ENCODE data around the gene C1orf50.

The C1orf50 gene

DNA sequence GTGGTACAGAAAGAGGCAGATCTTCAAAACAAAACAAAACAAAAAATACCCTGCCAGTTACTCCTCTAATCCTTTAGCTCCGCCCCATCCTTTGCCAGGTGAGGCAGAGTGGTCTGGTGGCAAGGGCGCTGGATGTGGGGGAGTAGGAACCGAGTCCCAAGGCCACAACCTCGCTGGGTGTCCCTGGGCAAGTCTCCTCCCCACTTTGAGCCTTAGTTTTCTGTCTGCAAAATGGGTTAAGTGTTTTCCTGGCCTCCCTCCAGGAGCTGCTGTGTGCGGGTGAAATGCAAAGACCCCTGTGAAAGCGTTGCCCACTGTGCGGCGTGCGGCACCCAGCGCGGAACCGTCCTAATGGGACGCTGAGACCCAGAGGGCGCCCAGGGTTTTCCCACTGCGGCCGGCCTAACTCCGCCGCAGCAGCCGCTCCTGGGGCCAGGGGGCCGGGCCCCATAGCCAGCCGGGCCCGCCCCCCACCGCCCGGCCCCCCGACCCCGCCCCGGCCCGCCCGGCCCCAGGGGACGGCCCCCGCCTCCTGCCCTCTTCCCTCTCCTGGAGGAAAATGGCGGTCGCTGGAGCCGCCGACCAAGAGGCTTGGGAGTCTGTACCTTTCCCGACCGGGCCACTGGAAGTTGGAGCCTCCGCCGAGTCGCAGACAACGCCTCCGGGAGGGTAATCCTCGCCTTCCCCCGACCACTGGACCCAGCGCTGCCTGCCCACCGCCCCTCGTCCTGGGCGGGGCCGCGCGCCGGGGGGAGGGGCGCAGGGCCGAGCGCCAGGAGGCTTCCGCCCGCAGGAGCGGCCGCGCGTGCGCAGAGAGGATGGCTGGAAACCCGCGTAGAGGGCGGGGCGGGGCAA lies 49.8 kb downstream of the C1orf50 start, which contains the start of the genes ERMAP and SVBP:
TSS of gene ERMAP (plus strand) at position 538 of the 855 bp plus-strand sequence. CDS start 13,327 bp downstream, outside the sequence.
TSS of gene SVBP (minus strand) at position 813 of the 855 bp plus-strand sequence. CDS start 853 bp downstream, outside the sequence.
- H3K27ac ChIP-seq (ENCODE audit: low read depth, low read length), result peak within 1 kb of the TSS; percentile 85
- no peaks in the 10 kb centered on the region for H3K27me3 ChIP-seq (ENCODE audit: control insufficient read depth in 5 of 5, insufficient read depth in 4 of 5, low read length in 5 of 5)
- peak within 1 kb of the TSS; percentile 84 to 92 (median 88) for H3K4me3 ChIP-seq (ENCODE audit: low read depth in 1 of 5, low read length in 5 of 5)
- peaks cover 6 to 27% (median 22%) of the 10 kb centered on the region in 5 donors for H3K4me1 ChIP-seq (ENCODE audit: control insufficient read depth in 5 of 5, insufficient read depth in 5 of 5, low read length in 5 of 5)
- H3K36me3 ChIP-seq (ENCODE audit: control insufficient read depth in 5 of 5, insufficient read depth in 5 of 5, low read length in 5 of 5), result peaks cover 0 to 4% (median 3%) of the 10 kb centered on the region in 5 donors
- H3K9ac ChIP-seq (ENCODE audit: low read length in 5 of 5), result peak within 1 kb of the TSS; percentile 88 to 94 (median 91)
- H3K9me3 ChIP-seq (ENCODE audit: control insufficient read depth in 5 of 5, low read length in 5 of 5), result no peaks in the 10 kb centered on the region

DNA sequence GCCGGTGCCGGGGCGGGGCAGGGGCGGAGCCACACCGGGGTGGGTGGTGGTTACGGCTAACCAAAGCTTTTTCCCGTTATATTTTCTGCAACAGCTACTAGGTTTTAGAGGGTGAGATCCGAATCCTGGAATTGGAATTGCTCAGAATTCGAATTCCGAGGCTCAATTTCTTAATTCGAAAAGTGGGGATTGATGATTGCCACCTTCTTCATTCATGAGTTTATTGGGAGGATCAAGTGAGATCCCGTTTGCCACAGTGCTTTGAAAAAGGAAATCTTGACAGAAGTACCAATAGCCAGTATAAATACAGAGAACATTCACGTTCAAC lies 50.4 kb downstream of the C1orf50 start:
- Histone ChIP-seq H3K4me3 (ENCODE audit: low read depth in 1 of 5, low read length in 5 of 5) (peak overlapping the region; percentile 72 to 88 (median 77)), H3K27ac (ENCODE audit: low read depth, low read length) (peak overlapping the region; percentile 85), H3K4me1 (ENCODE audit: control insufficient read depth in 5 of 5, insufficient read depth in 5 of 5, low read length in 5 of 5) (peaks cover 6 to 28% (median 24%) of the 10 kb centered on the region in 5 donors), H3K27me3 (ENCODE audit: control insufficient read depth in 5 of 5, insufficient read depth in 4 of 5, low read length in 5 of 5) (no peaks in the 10 kb centered on the region), H3K9ac (ENCODE audit: low read length in 5 of 5) (peak overlapping the region in 4 of 5 donors; percentile 35 to 73 (median 52)), H3K36me3 (ENCODE audit: control insufficient read depth in 5 of 5, insufficient read depth in 5 of 5, low read length in 5 of 5) (peaks cover 0 to 4% (median 3%) of the 10 kb centered on the region in 5 donors), H3K9me3 (ENCODE audit: control insufficient read depth in 5 of 5, low read length in 5 of 5) (no peaks in the 10 kb centered on the region)

DNA sequence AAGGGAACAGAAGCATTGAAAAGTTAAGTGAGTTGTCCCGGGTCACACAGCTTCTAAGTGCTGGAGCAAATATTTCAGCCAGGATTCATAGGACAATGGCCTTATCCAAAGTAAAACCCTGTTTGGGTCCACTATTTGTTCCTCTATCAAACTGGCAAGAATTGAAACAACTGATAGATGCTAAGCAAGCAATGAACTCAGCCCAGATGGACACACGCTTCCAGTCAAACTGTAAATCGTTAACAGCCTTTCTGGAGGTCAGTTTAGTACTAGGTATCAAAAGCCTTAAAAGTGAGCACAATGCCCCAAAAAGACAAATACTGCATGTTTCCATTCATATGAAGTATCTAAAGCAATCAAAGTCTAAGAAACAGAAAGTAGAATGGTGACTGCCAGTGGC lies 50.9 kb downstream of the C1orf50 start:
- H3K27ac ChIP-seq (ENCODE audit: low read depth, low read length), result no peak overlapping the region
- no peaks in the 10 kb centered on the region for H3K27me3 ChIP-seq (ENCODE audit: control insufficient read depth in 5 of 5, insufficient read depth in 4 of 5, low read length in 5 of 5)
- H3K4me3 ChIP-seq (ENCODE audit: low read depth in 1 of 5, low read length in 5 of 5), result peak overlapping the region; percentile 72 to 88 (median 77)
- peak overlapping the region in 2 of 5 donors; percentile 49 to 73 for H3K9ac ChIP-seq (ENCODE audit: low read length in 5 of 5)
- peaks cover 0 to 4% (median 3%) of the 10 kb centered on the region in 5 donors for H3K36me3 ChIP-seq (ENCODE audit: control insufficient read depth in 5 of 5, insufficient read depth in 5 of 5, low read length in 5 of 5)
- H3K4me1 ChIP-seq (ENCODE audit: control insufficient read depth in 5 of 5, insufficient read depth in 5 of 5, low read length in 5 of 5), result peaks cover 6 to 32% (median 27%) of the 10 kb centered on the region in 5 donors
- H3K9me3 ChIP-seq (ENCODE audit: control insufficient read depth in 5 of 5, low read length in 5 of 5), result no peaks in the 10 kb centered on the region

DNA sequence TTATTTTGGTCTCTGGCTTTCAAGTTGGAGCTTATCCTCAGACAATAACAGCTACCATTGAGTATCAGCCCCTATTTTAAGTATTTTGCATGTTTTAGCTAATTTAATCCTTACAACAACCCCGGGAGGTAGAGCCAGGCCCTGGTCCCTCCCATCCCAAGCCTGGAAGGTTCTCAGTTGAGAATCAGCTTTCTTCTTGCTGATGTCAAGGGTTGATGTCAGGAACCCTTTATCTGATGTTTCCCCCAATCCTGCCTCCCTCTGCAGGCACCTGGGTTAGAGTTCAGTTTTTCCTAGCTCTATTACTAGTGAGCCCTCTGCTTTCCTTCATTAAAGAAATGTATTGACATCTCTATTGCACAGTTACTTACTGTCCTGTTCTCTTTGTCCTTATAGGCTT lies 53.8 kb downstream of the C1orf50 start:
- no peaks in the 10 kb centered on the region for H3K9me3 ChIP-seq (ENCODE audit: control insufficient read depth in 5 of 5, low read length in 5 of 5)
- no peak overlapping the region for H3K27ac ChIP-seq (ENCODE audit: low read depth, low read length)
- no peaks in the 10 kb centered on the region for H3K36me3 ChIP-seq (ENCODE audit: control insufficient read depth in 5 of 5, insufficient read depth in 5 of 5, low read length in 5 of 5)
- H3K9ac ChIP-seq (ENCODE audit: low read length in 5 of 5), result no peak overlapping the region
- no peaks in the 10 kb centered on the region for H3K27me3 ChIP-seq (ENCODE audit: control insufficient read depth in 5 of 5, insufficient read depth in 4 of 5, low read length in 5 of 5)
- H3K4me1 ChIP-seq (ENCODE audit: control insufficient read depth in 5 of 5, insufficient read depth in 5 of 5, low read length in 5 of 5), result peaks cover 5 to 37% (median 26%) of the 10 kb centered on the region in 5 donors
- H3K4me3 ChIP-seq (ENCODE audit: low read depth in 1 of 5, low read length in 5 of 5), result no peak overlapping the region

DNA sequence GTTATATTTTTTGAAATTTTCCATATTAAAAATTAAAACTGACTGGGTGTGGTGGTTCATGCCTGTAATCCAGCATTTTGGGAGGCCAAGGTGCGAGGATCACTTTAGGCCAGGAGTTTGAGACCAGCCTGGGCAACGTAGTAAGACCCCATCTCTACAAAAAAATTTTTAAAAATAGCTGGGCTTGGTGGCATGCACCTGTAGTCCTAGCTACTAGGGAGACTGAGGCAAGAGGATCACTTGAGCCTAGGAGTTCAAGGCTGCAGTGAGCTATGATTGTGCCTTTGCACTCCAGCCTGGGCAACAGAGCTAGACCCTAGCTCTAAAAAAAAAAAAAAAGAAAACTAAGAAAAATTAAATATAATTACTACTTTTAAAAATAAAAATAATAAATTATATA lies 54.6 kb downstream of the C1orf50 start:
- no peak overlapping the region for H3K4me3 ChIP-seq (ENCODE audit: low read depth in 1 of 5, low read length in 5 of 5)
- peaks cover 0 to 29% (median 17%) of the 10 kb centered on the region in 5 donors for H3K4me1 ChIP-seq (ENCODE audit: control insufficient read depth in 5 of 5, insufficient read depth in 5 of 5, low read length in 5 of 5)
- no peaks in the 10 kb centered on the region for H3K27me3 ChIP-seq (ENCODE audit: control insufficient read depth in 5 of 5, insufficient read depth in 4 of 5, low read length in 5 of 5)
- no peaks in the 10 kb centered on the region for H3K36me3 ChIP-seq (ENCODE audit: control insufficient read depth in 5 of 5, insufficient read depth in 5 of 5, low read length in 5 of 5)
- H3K27ac ChIP-seq (ENCODE audit: low read depth, low read length), result no peak overlapping the region
- H3K9me3 ChIP-seq (ENCODE audit: control insufficient read depth in 5 of 5, low read length in 5 of 5), result no peaks in the 10 kb centered on the region
- no peak overlapping the region for H3K9ac ChIP-seq (ENCODE audit: low read length in 5 of 5)

DNA sequence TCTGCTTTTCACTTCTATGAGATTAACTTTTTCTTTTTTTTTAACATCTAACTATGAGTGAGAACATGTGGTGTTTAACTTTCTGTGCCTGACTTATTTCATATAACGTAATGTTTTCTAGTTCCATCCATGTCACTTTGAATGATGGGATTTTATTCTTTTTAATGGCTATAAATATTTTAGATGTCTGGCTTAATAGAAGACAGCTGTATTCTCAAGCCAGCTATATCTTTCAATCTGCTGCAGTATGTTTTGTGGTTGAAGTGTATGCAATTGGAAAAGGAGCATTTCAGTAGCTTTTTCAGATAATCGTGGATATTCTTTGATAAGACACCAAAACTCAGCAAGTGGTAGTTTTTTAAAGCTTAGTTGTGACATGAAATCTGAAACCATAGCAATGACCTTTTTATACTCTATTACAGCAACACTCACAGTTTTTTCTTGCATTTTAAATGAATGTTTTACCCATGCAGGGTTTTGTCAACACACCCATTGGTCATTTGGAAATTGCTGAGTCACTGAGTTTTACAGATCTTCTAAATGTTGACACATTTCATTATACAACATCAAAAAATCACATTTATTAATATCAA lies 55.8 kb downstream of the C1orf50 start:
- Histone ChIP-seq H3K9ac (ENCODE audit: low read length in 5 of 5) (peak overlapping the region in 1 of 5 donors; percentile 32), H3K9me3 (ENCODE audit: control insufficient read depth in 5 of 5, low read length in 5 of 5) (no peaks in the 10 kb centered on the region), H3K4me1 (ENCODE audit: control insufficient read depth in 5 of 5, insufficient read depth in 5 of 5, low read length in 5 of 5) (peaks cover 0 to 23% (median 11%) of the 10 kb centered on the region in 5 donors), H3K36me3 (ENCODE audit: control insufficient read depth in 5 of 5, insufficient read depth in 5 of 5, low read length in 5 of 5) (peaks cover 0 to 2% (median 0%) of the 10 kb centered on the region in 5 donors), H3K4me3 (ENCODE audit: low read depth in 1 of 5, low read length in 5 of 5) (no peak overlapping the region), H3K27me3 (ENCODE audit: control insufficient read depth in 5 of 5, insufficient read depth in 4 of 5, low read length in 5 of 5) (no peaks in the 10 kb centered on the region), H3K27ac (ENCODE audit: low read depth, low read length) (peak overlapping the region; percentile 82)

DNA sequence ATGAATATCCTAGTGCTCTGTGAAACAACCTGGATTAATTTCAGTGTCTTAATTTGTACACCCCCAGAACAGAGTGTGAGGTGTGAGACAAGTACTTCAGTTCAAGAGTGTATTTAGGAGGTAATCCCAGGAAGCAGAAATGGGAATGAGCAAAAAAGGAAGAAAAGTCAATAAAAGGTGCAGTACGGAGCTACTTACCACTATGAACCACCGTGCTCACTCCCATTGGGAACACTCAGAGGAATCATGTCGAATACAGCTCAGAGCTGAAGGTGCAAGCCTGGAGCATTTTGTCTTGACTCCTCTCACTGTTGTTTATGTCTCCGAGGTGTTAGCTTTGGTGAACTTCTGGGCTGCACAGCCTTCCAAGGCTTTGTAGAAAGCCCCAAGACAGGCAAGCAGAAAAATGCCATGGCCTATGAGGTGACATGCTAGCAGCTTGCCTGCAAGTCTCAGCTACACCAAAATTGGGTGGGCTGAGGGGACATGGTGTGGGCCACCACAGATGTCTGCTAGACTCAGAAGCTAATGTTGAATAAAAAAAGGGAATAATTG lies 57.5 kb downstream of the C1orf50 start:
- peaks cover 0 to 8% (median 4%) of the 10 kb centered on the region in 5 donors for H3K36me3 ChIP-seq (ENCODE audit: control insufficient read depth in 5 of 5, insufficient read depth in 5 of 5, low read length in 5 of 5)
- peaks cover 0 to 19% (median 6%) of the 10 kb centered on the region in 5 donors for H3K4me1 ChIP-seq (ENCODE audit: control insufficient read depth in 5 of 5, insufficient read depth in 5 of 5, low read length in 5 of 5)
- no peak overlapping the region for H3K9ac ChIP-seq (ENCODE audit: low read length in 5 of 5)
- H3K27ac ChIP-seq (ENCODE audit: low read depth, low read length), result no peak overlapping the region
- no peaks in the 10 kb centered on the region for H3K27me3 ChIP-seq (ENCODE audit: control insufficient read depth in 5 of 5, insufficient read depth in 4 of 5, low read length in 5 of 5)
- no peaks in the 10 kb centered on the region for H3K9me3 ChIP-seq (ENCODE audit: control insufficient read depth in 5 of 5, low read length in 5 of 5)
- no peak overlapping the region for H3K4me3 ChIP-seq (ENCODE audit: low read depth in 1 of 5, low read length in 5 of 5)

DNA sequence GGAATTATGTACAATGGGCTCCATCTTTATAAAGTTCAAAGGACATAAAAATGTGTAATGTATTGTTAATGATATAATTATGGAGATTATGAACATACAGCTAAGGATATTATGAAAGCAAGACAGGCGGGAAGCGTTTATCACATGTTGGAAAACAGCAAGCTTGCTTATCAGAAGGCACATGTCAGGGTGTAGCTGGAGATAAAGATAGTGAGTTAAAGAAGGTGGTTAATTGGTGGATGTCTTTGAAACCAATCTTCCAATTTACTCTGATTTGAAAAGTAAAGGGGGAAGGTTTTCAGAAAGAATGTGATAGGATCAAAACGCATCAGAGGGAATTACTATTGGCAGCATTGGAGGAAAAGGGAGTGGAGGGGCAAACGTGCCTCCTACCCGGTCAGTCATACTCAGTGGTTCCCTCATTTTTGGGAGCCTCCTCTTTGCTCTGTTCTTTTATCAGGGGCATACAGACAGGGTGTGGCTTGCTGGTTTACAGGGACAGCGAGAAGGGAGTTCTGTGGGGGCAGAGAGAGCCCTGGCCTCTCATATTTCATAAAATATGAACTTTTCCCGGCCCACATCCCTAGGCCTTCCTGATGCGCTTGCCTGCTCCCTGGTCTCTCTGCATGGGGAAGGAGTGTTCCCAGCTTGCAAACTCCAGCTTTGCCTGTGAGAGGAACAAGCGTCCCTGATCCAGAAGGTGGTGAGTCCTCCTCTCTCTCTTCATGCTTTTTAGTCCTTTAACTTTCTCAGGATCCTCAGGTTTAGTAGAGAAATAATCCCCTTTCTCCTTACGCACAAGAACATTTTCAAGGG lies 58.2 kb downstream of the C1orf50 start:
- Histone ChIP-seq H3K27me3 (ENCODE audit: control insufficient read depth in 5 of 5, insufficient read depth in 4 of 5, low read length in 5 of 5) (no peaks in the 10 kb centered on the region), H3K9ac (ENCODE audit: low read length in 5 of 5) (no peak overlapping the region), H3K36me3 (ENCODE audit: control insufficient read depth in 5 of 5, insufficient read depth in 5 of 5, low read length in 5 of 5) (peaks cover 6 to 12% (median 8%) of the 10 kb centered on the region in 5 donors), H3K4me3 (ENCODE audit: low read depth in 1 of 5, low read length in 5 of 5) (no peak overlapping the region), H3K4me1 (ENCODE audit: control insufficient read depth in 5 of 5, insufficient read depth in 5 of 5, low read length in 5 of 5) (peaks cover 0 to 19% (median 6%) of the 10 kb centered on the region in 5 donors), H3K9me3 (ENCODE audit: control insufficient read depth in 5 of 5, low read length in 5 of 5) (no peaks in the 10 kb centered on the region), H3K27ac (ENCODE audit: low read depth, low read length) (no peak overlapping the region)
